CD4-positive, alpha-beta T cell treated with Interleukin-10 for 1 hour (primary cell): ENCODE measurements around the gene TPK1.

Source experiments
- DNase-seq: peaks from one replicate; pipeline ENCODE4 v3.0.0-alpha.2; 2020

The TPK1 gene

GRCh38 chr7:144717720-144718119 is 118.1 kb downstream of the TPK1 start:
- no peak for DNase-seq

GRCh38 chr7:144713850-144714249 is 122.0 kb downstream of the TPK1 start:
- DNase-seq: no peak

GRCh38 chr7:144710791-144711190 is 125.1 kb downstream of the TPK1 start:
- DNase-seq: no peak

GRCh38 chr7:144709066-144709465 is 126.8 kb downstream of the TPK1 start:
- DNase-seq: no peak

GRCh38 chr7:144691240-144691639 is 144.6 kb downstream of the TPK1 start:
- no peak for DNase-seq

- no peak for DNase-seq
Observed at GRCh38 chr7:144682581-144683280, 153.1 kb downstream of the TPK1 start.

- DNase-seq: no peak
Observed at GRCh38 chr7:144676492-144676891, 159.4 kb downstream of the TPK1 start.

- DNase-seq: no peak
Observed at GRCh38 chr7:144674550-144674949, 161.3 kb downstream of the TPK1 start.

- no peak for DNase-seq
Observed at GRCh38 chr7:144672869-144673268, 163.0 kb downstream of the TPK1 start.

GRCh38 chr7:144671429-144671828 is 164.4 kb downstream of the TPK1 start:
- no peak for DNase-seq

- no peak for DNase-seq
Observed at GRCh38 chr7:144670218-144670617, 165.6 kb downstream of the TPK1 start.

- no peak for DNase-seq
Observed at GRCh38 chr7:144668503-144668902, 167.3 kb downstream of the TPK1 start.

GRCh38 chr7:144665689-144666381 is 170.0 kb downstream of the TPK1 start:
- no peak for DNase-seq

GRCh38 chr7:144659211-144659610 is 176.6 kb downstream of the TPK1 start:
- no peak for DNase-seq

GRCh38 chr7:144656965-144657517 is 178.8 kb downstream of the TPK1 start:
- no peak for DNase-seq

- DNase-seq: no peak
Observed at GRCh38 chr7:144653449-144653848, 182.4 kb downstream of the TPK1 start.

- DNase-seq: no peak
Observed at GRCh38 chr7:144650439-144650838, 185.4 kb downstream of the TPK1 start.

- DNase-seq: no peak
Observed at GRCh38 chr7:144649120-144649519, 186.7 kb downstream of the TPK1 start.

GRCh38 chr7:144641389-144642044 is 194.3 kb downstream of the TPK1 start:
- no peak for DNase-seq

GRCh38 chr7:144632724-144633123 is 203.1 kb downstream of the TPK1 start:
- DNase-seq: no peak

- DNase-seq: no peak
Observed at GRCh38 chr7:144629598-144629997, 206.3 kb downstream of the TPK1 start.

- no peak for DNase-seq
Observed at GRCh38 chr7:144629011-144629410, 206.8 kb downstream of the TPK1 start.

- DNase-seq: no peak
Observed at GRCh38 chr7:144628176-144628575, 207.7 kb downstream of the TPK1 start.

GRCh38 chr7:144622745-144623144 is 213.1 kb downstream of the TPK1 start:
- no peak for DNase-seq
